Measurements from ENCODE around the gene GSS.

GRCh38 chr20:34892671-34893070, 62.9 kb downstream of the GSS start:
- TF ChIP-seq JUN (IDR thresholded peaks at IDR 0.05; ENCODE audit: borderline replicate concordance, insufficient read depth, insufficient read length, low read depth) (no peak), EZH2 (IDR thresholded peaks at IDR 0.05; ENCODE audit: borderline replicate concordance, low read depth, low read length, severe bottlenecking) (no peak)

Data from endothelial cell of umbilical vein (primary cell).